B cell (primary cell): ENCODE measurements around the gene SSBP2. TPM values are rescaled to one million over a fixed set of nuclear protein-coding genes. Genes with fewer than 3 reads are reported as not detected.
A peak's percentile ranks its signal among the peaks of the same experiment; 100 is the strongest.

Experiments
- ATAC-seq: fragments of 200-7000 bp; cut with Tn5 transposase; one replicate; pipeline ENCODE4 v1.10.0; 2021; ENCODE audit warnings: low read depth, mild to moderate bottlenecking, moderate number of reproducible peaks, moderate library complexity
- CTCF ChIA-PET: fragments of 350-600 bp; sonication (Branson Sonifier 250); formaldehyde crosslinking; loops from one replicate; lab custom pipeline; 2021; ENCODE audit warnings: antibody characterized with exemption, inconsistent platforms; lab: Charles Lee
- POLR2A ChIA-PET: fragments of 350-600 bp; sonication (Branson Sonifier 250); formaldehyde crosslinking; loops from one replicate; lab custom pipeline; 2021; ENCODE audit warnings: antibody characterized with exemption; lab: Charles Lee
- DNase-seq: peaks from one replicate; pipeline ENCODE4 v3.0.0; 2013
- H2AFZ ChIP-seq: 2 replicates; pipeline ENCODE4 v1.6.1; 2012; ENCODE audit warnings: mild to moderate bottlenecking, low read depth, low read length; ENCODE audit not compliant: insufficient read depth, poor library complexity, severe bottlenecking
- H3K27ac ChIP-seq, 2 donors: 1 replicate in 1 of 2; 2 replicates in 1 of 2; pipeline ENCODE4 v1.5.1; 2012 to 2013; ENCODE audit warnings: low read length in 2 of 2, mild to moderate bottlenecking in 2 of 2, moderate library complexity in 1 of 2
- H3K27me3 ChIP-seq, 4 experiments: fragments of 200-600 bp in 1 of 4; sonication (generic) in 1 of 4; replicated peaks in 1 of 4; 1 replicate in 2 of 4; 2 replicates in 2 of 4; pipeline versions ENCODE4 v1.6.1 to v1.7.0; 2013 to 2016; ENCODE audit warnings: low read length in 3 of 4, mild to moderate bottlenecking in 2 of 4, mixed read lengths in 1 of 4, moderate library complexity in 1 of 4; ENCODE audit not compliant: insufficient read depth in 4 of 4, control insufficient read depth in 3 of 4; ENCODE audit errors: control extremely low read depth in 1 of 4
- H3K36me3 ChIP-seq, 2 experiments: replicated peaks in 1 of 2; 1 replicate in 1 of 2; 2 replicates in 1 of 2; pipeline versions ENCODE4 v1.6.1 to v1.7.1; 2013; ENCODE audit warnings: low read length in 1 of 2; ENCODE audit not compliant: insufficient read depth in 2 of 2, control insufficient read depth in 1 of 2; ENCODE audit errors: control extremely low read depth in 1 of 2, extremely low read depth in 1 of 2
- H3K4me1 ChIP-seq, 2 donors: fragments of 200-600 bp in 1 of 2; sonication (generic) in 1 of 2; 1 replicate in 1 of 2; 2 replicates in 1 of 2; pipeline versions ENCODE4 v1.5.1 to v1.6.1; 2013 to 2017; ENCODE audit warnings: low read length in 2 of 2; ENCODE audit not compliant: control insufficient read depth in 2 of 2, insufficient read depth in 2 of 2
- H3K4me2 ChIP-seq: replicated peaks from 2 replicates; pipeline ENCODE3; 2012; ENCODE audit warnings: mild to moderate bottlenecking, low read depth, low read length; ENCODE audit not compliant: poor library complexity, severe bottlenecking
- H3K4me3 ChIP-seq, 5 experiments: fragments of 200-600 bp in 1 of 5; sonication (generic) in 1 of 5; 1 replicate in 3 of 5; 2 replicates in 2 of 5; pipeline versions ENCODE4 v1.5.1 to v1.7.0; 2011 to 2016; ENCODE audit warnings: low read length in 4 of 5, mild to moderate bottlenecking in 4 of 5, low read depth in 2 of 5, control low read depth in 1 of 5, moderate library complexity in 1 of 5; ENCODE audit not compliant: insufficient read depth in 1 of 5; ENCODE audit errors: control extremely low read depth in 1 of 5, extremely low read depth in 1 of 5
- H3K79me2 ChIP-seq: fragments of 200-600 bp; sonication (generic); one replicate; pipeline ENCODE4 v1.6.0; 2016; ENCODE audit warnings: low read length; ENCODE audit not compliant: control insufficient read depth, insufficient read depth
- H3K9ac ChIP-seq: fragments of 200-600 bp; sonication (generic); 2 replicates; pipeline ENCODE4 v1.6.1; 2017; ENCODE audit warnings: mild to moderate bottlenecking, low read length, moderate library complexity
- H3K9me3 ChIP-seq, 3 donors: one replicate each; pipeline versions ENCODE4 v1.6.1 to v1.7.1; 2013; ENCODE audit warnings: low read length in 2 of 3; ENCODE audit not compliant: control insufficient read depth in 2 of 3, insufficient read depth in 1 of 3; ENCODE audit errors: control extremely low read depth in 1 of 3
- H4K20me1 ChIP-seq: 2 replicates; pipeline ENCODE4 v1.6.0; 2012; ENCODE audit warnings: mild to moderate bottlenecking, low read length; ENCODE audit not compliant: insufficient read depth, control insufficient read depth, poor library complexity, severe bottlenecking
- H3K27ac Mint-ChIP-seq: one replicate; pipeline ENCODE4 v1.8.0; 2021; ENCODE audit warnings: mixed read lengths
- H3K27me3 Mint-ChIP-seq: one replicate; pipeline ENCODE4 v1.8.0; 2021; ENCODE audit warnings: mixed read lengths
- H3K4me1 Mint-ChIP-seq: one replicate; pipeline ENCODE4 v1.8.0; 2021; ENCODE audit warnings: mixed read lengths
- H3K4me3 Mint-ChIP-seq: one replicate; pipeline ENCODE4 v1.8.0; 2021; ENCODE audit warnings: mixed read lengths
- H3K9me3 Mint-ChIP-seq: one replicate; pipeline ENCODE4 v1.8.0; 2022; ENCODE audit warnings: mixed read lengths; ENCODE audit not compliant: insufficient read depth
- CTCF ChIP-seq: fragments of 200-600 bp; IDR thresholded peaks from one replicate; pipeline ENCODE4 v1.8.0; 2022; ENCODE audit warnings: antibody characterized with exemption, mild to moderate bottlenecking
- EZH2 ChIP-seq: IDR thresholded peaks from 2 replicates; pipeline ENCODE4 v1.6.1; 2012; ENCODE audit warnings: borderline replicate concordance, low read depth, mild to moderate bottlenecking, moderate library complexity, low read length; ENCODE audit not compliant: insufficient read depth, poor library complexity, severe bottlenecking
- WGBS: methylation state at CpG from one replicate; pipeline ENCODE4 v1.1.5; 2013; ENCODE audit warnings: missing lambda C conversion rate; ENCODE audit not compliant: insufficient coverage; 5-methylcytosine and 5-hydroxymethylcytosine counted together
- intact Hi-C: fragments of 100-400 bp; cut with micrococcal nuclease; formaldehyde crosslinking; loops from one replicate; pipeline ENCODE4 v1.10.0; 2022
- polyA plus RNA-seq: library from polyadenylated mRNA; depleted of rRNA; stranded (reverse); fragments of >200 nt; gene quantifications from 2 replicates; pipeline ENCODE4 v1.2.3, GENCODE V29; 2012
- total RNA-seq, 2 donors: library from RNA; stranded (reverse); fragments of 120-200 nt in 1 of 2; gene quantifications; 1 replicate in 1 of 2; 2 replicates in 1 of 2; pipeline versions ENCODE4 v1.2.3 to v1.2.4, GENCODE V29; 2013 to 2022

Gene SSBP2
- total and polyA plus RNA-seq, 2 donors (not counting 1 experiment from before 2014, with no cell fraction given): 40.9 to 49.6 TPM

GRCh38 chr5:81401266-81401665, 349.6 kb downstream of the SSBP2 start:
- 94% methylated on average over 11 of the region's 11 CpGs for WGBS
- H3K9me3 Mint-ChIP-seq: no peaks in the 10 kb centered on the region
- CTCF ChIA-PET: no interaction called here
- intact Hi-C loops: no loop called here
- DNase-seq (no peak), ATAC-seq (no peak)
- no peak overlapping the region for H3K27ac Mint-ChIP-seq
- H3K4me3 ChIP-seq: no peak overlapping the region
- no peak overlapping the region for H3K4me3 Mint-ChIP-seq
- no peaks in the 10 kb centered on the region for H3K36me3 ChIP-seq
- H3K9ac ChIP-seq: no peak overlapping the region
- H4K20me1 ChIP-seq: no peaks in the 10 kb centered on the region
- peaks cover 6% of the 10 kb centered on the region for H3K4me1 Mint-ChIP-seq
- peaks cover 0 to 12% (median 2%) of the 10 kb centered on the region in 4 experiments for H3K27me3 ChIP-seq
- H3K79me2 ChIP-seq: no peaks in the 10 kb centered on the region
- no peaks in the 10 kb centered on the region for H3K9me3 ChIP-seq
- no peak overlapping the region for H3K27ac ChIP-seq
- no peak overlapping the region for H2AFZ ChIP-seq
- H3K4me2 ChIP-seq: no peak overlapping the region
- peaks cover 10% of the 10 kb centered on the region for H3K27me3 Mint-ChIP-seq
- H3K4me1 ChIP-seq: peaks cover 0 to 3% of the 10 kb centered on the region in 2 donors
- TF ChIP-seq EZH2 (no peak), CTCF (no peak)
- POLR2A ChIA-PET: no interaction called here

GRCh38 chr5:81400375-81400774, 350.5 kb downstream of the SSBP2 start:
- intact Hi-C loops: no loop called here
- Histone ChIP-seq H3K9ac (no peak overlapping the region), H3K27me3 (peaks cover 0 to 12% (median 3%) of the 10 kb centered on the region in 4 experiments), H3K4me2 (no peak overlapping the region), H3K27ac (no peak overlapping the region), H3K79me2 (no peaks in the 10 kb centered on the region), H3K36me3 (no peaks in the 10 kb centered on the region), H3K9me3 (no peaks in the 10 kb centered on the region), H3K4me3 (no peak overlapping the region), H2AFZ (no peak overlapping the region), H3K4me1 (peaks cover 0 to 3% of the 10 kb centered on the region in 2 donors), H4K20me1 (no peaks in the 10 kb centered on the region)
- H3K9me3 Mint-ChIP-seq: no peaks in the 10 kb centered on the region
- peak; percentile 17 for ATAC-seq
- no peak for TF ChIP-seq EZH2
- no peak for TF ChIP-seq CTCF
- peaks cover 17% of the 10 kb centered on the region for H3K27me3 Mint-ChIP-seq
- CTCF ChIA-PET: no interaction called here
- POLR2A ChIA-PET: no interaction called here
- H3K27ac Mint-ChIP-seq: no peak overlapping the region
- DNase-seq: peak; percentile 9
- peaks cover 6% of the 10 kb centered on the region for H3K4me1 Mint-ChIP-seq
- WGBS: no CpG with 5 or more reads among the region's 2 CpGs
- H3K4me3 Mint-ChIP-seq: no peak overlapping the region
